Loucy (cell line): ENCODE data around the gene HMCN1.

ENCODE experiments used
- H2AFZ ChIP-seq: fragments of 200-600 bp; sonication (generic); 2 replicates; pipeline ENCODE4 v1.6.0; 2016; ENCODE audit warnings: antibody characterized with exemption, mild to moderate bottlenecking, low read length, moderate library complexity
- H3F3A ChIP-seq: fragments of 200-600 bp; 2 replicates; pipeline ENCODE4 v1.6.0; 2016; ENCODE audit warnings: antibody characterized with exemption, low read depth, mild to moderate bottlenecking
- H3K27me3 ChIP-seq: fragments of 200-600 bp; sonication (generic); 2 replicates; pipeline ENCODE4 v1.6.1; 2014; ENCODE audit warnings: low read length, mild to moderate bottlenecking; ENCODE audit not compliant: insufficient read depth, poor library complexity, severe bottlenecking
- H3K36me3 ChIP-seq: fragments of 200-600 bp; sonication (generic); 2 replicates; pipeline ENCODE4 v1.6.1; 2016; ENCODE audit warnings: low read length; ENCODE audit not compliant: insufficient read depth
- H3K4me1 ChIP-seq: fragments of 200-600 bp; sonication (generic); 2 replicates; pipeline ENCODE4 v1.5.1; 2014; ENCODE audit warnings: low read length, mild to moderate bottlenecking; ENCODE audit not compliant: insufficient read depth, poor library complexity, severe bottlenecking
- H3K4me2 ChIP-seq: fragments of 200-600 bp; sonication (generic); 2 replicates; pipeline ENCODE4 v1.6.0; 2014; ENCODE audit warnings: antibody characterized with exemption, low read length, low read depth, mild to moderate bottlenecking; ENCODE audit not compliant: poor library complexity, severe bottlenecking
- H3K4me3 ChIP-seq: fragments of 200-600 bp; sonication (generic); 2 replicates; pipeline ENCODE4 v1.5.1; 2014; ENCODE audit warnings: low read length, mild to moderate bottlenecking, mixed read lengths; ENCODE audit not compliant: poor library complexity, severe bottlenecking
- H3K79me2 ChIP-seq: fragments of 200-600 bp; sonication (generic); 2 replicates; pipeline ENCODE4 v1.6.1; 2014; ENCODE audit warnings: low read length; ENCODE audit not compliant: insufficient read depth
- H3K9ac ChIP-seq: fragments of 200-600 bp; sonication (generic); 2 replicates; pipeline ENCODE4 v1.6.0; 2014; ENCODE audit warnings: mild to moderate bottlenecking, low read depth, low read length, moderate library complexity; ENCODE audit not compliant: poor library complexity, severe bottlenecking
- H3K9me2 ChIP-seq: fragments of 200-600 bp; sonication (generic); replicated peaks from 2 replicates; pipeline ENCODE4 v1.6.1; 2016; ENCODE audit warnings: low read depth, low read length, mixed read lengths
- H3K9me3 ChIP-seq: fragments of 200-600 bp; sonication (generic); 2 replicates; pipeline ENCODE4 v1.6.1; 2014; ENCODE audit warnings: mild to moderate bottlenecking, antibody characterized with exemption, low read length, low read depth; ENCODE audit not compliant: insufficient read depth
- H4K20me1 ChIP-seq: fragments of 200-600 bp; sonication (generic); 2 replicates; pipeline ENCODE4 v1.6.0; 2014; ENCODE audit warnings: antibody characterized with exemption, low read length, mild to moderate bottlenecking; ENCODE audit not compliant: insufficient read depth, poor library complexity, severe bottlenecking
- CTCF ChIP-seq: fragments of 200-600 bp; sonication (generic); conservative IDR thresholded peaks from 2 replicates; pipeline ENCODE4 v1.5.1; 2014; ENCODE audit warnings: mild to moderate bottlenecking, antibody characterized with exemption, low read length
- EZH2phosphoT487 ChIP-seq: fragments of 200-600 bp; IDR thresholded peaks from 2 replicates; pipeline ENCODE4 v1.6.1; 2018; ENCODE audit warnings: antibody characterized with exemption, mild to moderate bottlenecking, moderate library complexity, borderline replicate concordance

Gene HMCN1

GRCh38 chr1:185856482-185856881 is 122.3 kb downstream of the HMCN1 start:
- Histone ChIP-seq H4K20me1 (no peaks in the 10 kb centered on the region), H3K36me3 (no peaks in the 10 kb centered on the region), H3K4me2 (no peak overlapping the region), H3K79me2 (no peaks in the 10 kb centered on the region), H3F3A (no peaks in the 10 kb centered on the region), H3K4me1 (no peaks in the 10 kb centered on the region), H2AFZ (no peak overlapping the region), H3K9ac (no peak overlapping the region), H3K27me3 (no peaks in the 10 kb centered on the region), H3K4me3 (no peak overlapping the region), H3K9me2 (no peaks in the 10 kb centered on the region), H3K9me3 (no peaks in the 10 kb centered on the region)
- no peak for TF ChIP-seq CTCF
- TF ChIP-seq EZH2phosphoT487: no peak

DNA sequence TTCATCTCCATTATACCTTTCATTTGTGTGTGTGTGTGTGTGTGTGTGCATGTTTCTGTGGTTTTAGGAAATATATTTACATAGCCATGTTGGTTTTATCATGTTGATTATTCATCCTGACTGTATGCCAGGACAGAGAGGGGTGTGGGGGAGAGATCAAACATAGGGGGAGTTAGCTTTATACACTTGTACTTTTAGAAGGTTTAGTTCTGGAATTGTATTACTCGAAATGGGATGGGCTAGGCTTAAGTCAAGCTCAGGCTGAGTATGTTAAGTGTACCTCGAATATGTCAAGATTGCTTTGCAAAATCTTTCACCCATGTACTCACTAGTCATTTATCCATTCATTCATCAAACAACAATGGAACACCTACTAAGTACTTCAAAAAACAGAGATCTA is 123.3 kb downstream of the HMCN1 start:
- H3K4me2 ChIP-seq: no peak overlapping the region
- no peak overlapping the region for H3K9ac ChIP-seq

DNA sequence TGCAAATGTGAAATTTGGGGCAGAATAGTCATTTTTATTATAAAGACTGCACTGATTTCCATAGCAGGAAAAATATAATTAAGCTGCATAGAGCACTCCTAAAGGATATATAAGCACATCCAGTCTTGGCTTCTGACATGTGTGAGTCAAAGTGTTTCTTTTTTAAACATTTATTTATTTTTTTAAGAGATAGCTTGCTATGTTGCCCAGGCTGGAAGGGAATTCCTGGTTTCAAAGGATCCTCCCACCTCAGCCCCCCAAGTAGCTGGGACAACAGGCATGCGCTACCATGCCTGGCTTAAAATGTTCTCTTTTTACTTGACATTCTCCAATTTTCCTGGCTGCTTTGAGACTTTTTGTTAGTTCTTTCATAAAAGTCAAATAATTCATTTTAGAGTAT is 126.1 kb downstream of the HMCN1 start:
- H3K27me3 ChIP-seq: no peaks in the 10 kb centered on the region
- no peaks in the 10 kb centered on the region for H3K9me2 ChIP-seq
- H2AFZ ChIP-seq: no peak overlapping the region
- no peaks in the 10 kb centered on the region for H3K4me1 ChIP-seq
- TF ChIP-seq EZH2phosphoT487 (no peak), CTCF (no peak)
- H3K9ac ChIP-seq: no peak overlapping the region
- H3K36me3 ChIP-seq: no peaks in the 10 kb centered on the region
- no peaks in the 10 kb centered on the region for H3F3A ChIP-seq
- no peaks in the 10 kb centered on the region for H4K20me1 ChIP-seq
- no peaks in the 10 kb centered on the region for H3K9me3 ChIP-seq
- H3K4me3 ChIP-seq: no peak overlapping the region
- no peaks in the 10 kb centered on the region for H3K79me2 ChIP-seq
- no peak overlapping the region for H3K4me2 ChIP-seq

More for the DNA sequence above, 123.3 kb downstream of the HMCN1 start:
- Histone ChIP-seq H3K36me3 (no peaks in the 10 kb centered on the region), H3K4me3 (no peak overlapping the region), H3K4me1 (no peaks in the 10 kb centered on the region), H3K79me2 (no peaks in the 10 kb centered on the region), H3K9me3 (no peaks in the 10 kb centered on the region), H2AFZ (no peak overlapping the region), H3F3A (no peaks in the 10 kb centered on the region), H4K20me1 (no peaks in the 10 kb centered on the region), H3K9me2 (no peaks in the 10 kb centered on the region), H3K27me3 (no peaks in the 10 kb centered on the region)
- TF ChIP-seq EZH2phosphoT487 (no peak), CTCF (no peak)
